SH-SY5Y (cell line): ENCODE measurements around the gene PTPRO.

Source experiments
- GATA2 ChIP-seq: IDR thresholded peaks from 2 replicates; pipeline ENCODE4 v1.6.1; 2011; ENCODE audit warnings: mild to moderate bottlenecking, low read depth, low read length
- GATA3 ChIP-seq: IDR thresholded peaks from 2 replicates; pipeline ENCODE4 v1.6.1; 2011; ENCODE audit warnings: low read depth, mild to moderate bottlenecking, low read length, moderate library complexity

- TF ChIP-seq GATA2 (no peak), GATA3 (no peak)
These were observed 146.6 kb downstream of the PTPRO start for GRCh38 chr12:15468911-15469310.
